T-helper 2 cell (primary cell): Measurements from ENCODE around the gene TNFRSF18.
A peak's percentile ranks its signal among the peaks of the same experiment; 100 is the strongest.

Source experiments
- DNase-seq, 5 experiments: peaks; one replicate each; pipeline versions ENCODE4 v3.0.0 to v3.0.0-alpha.2; 2012 to 2022

TNFRSF18 gene

GRCh38 chr1:1240348-1240732, 33.9 kb upstream of the TNFRSF18 start:
- DNase-seq = no peak

GRCh38 chr1:1239614-1240347, 33.4 kb upstream of the TNFRSF18 start:
- DNase-seq = no peak

GRCh38 chr1:1239227-1239613, 32.8 kb upstream of the TNFRSF18 start:
- DNase-seq = no peak

- DNase-seq = no peak
Measured at GRCh38 chr1:1238702-1239178, 32.3 kb upstream of the TNFRSF18 start.

- no peak for DNase-seq
Measured at GRCh38 chr1:1237874-1238701, 31.7 kb upstream of the TNFRSF18 start.

- DNase-seq = no peak
Measured at GRCh38 chr1:1236945-1237873, 30.8 kb upstream of the TNFRSF18 start.

- DNase-seq = no peak
Measured at GRCh38 chr1:1236176-1236763, 29.9 kb upstream of the TNFRSF18 start.

- no peak for DNase-seq
Measured at GRCh38 chr1:1235016-1235744, 28.8 kb upstream of the TNFRSF18 start.

GRCh38 chr1:1234180-1234808, 27.9 kb upstream of the TNFRSF18 start:
- no peak for DNase-seq

GRCh38 chr1:1233567-1233892, 27.1 kb upstream of the TNFRSF18 start:
- DNase-seq = no peak

- no peak for DNase-seq
Measured at GRCh38 chr1:1232796-1233566, 26.6 kb upstream of the TNFRSF18 start.

- DNase-seq = no peak
Measured at GRCh38 chr1:1232208-1232795, 25.9 kb upstream of the TNFRSF18 start, which contains the start of gene B3GALT6. Gene B3GALT6 (plus strand): TSS chr1:1232237. CDS start chr1:1232279, 42 bp downstream.

- peak; percentile 94 to 99 (median 95) for DNase-seq
Measured at GRCh38 chr1:1231400-1232207, 25.2 kb upstream of the TNFRSF18 start, which contains the start of gene SDF4. Gene SDF4 (minus strand): TSS chr1:1232001. CDS start chr1:1228772, 3,229 bp downstream.

- no peak for DNase-seq
Measured at GRCh38 chr1:1230656-1231399, 24.4 kb upstream of the TNFRSF18 start.

GRCh38 chr1:1229770-1230169, 23.4 kb upstream of the TNFRSF18 start:
- DNase-seq = no peak

- DNase-seq = no peak
Measured at GRCh38 chr1:1228596-1229321, 22.4 kb upstream of the TNFRSF18 start.

GRCh38 chr1:1228187-1228586, 21.8 kb upstream of the TNFRSF18 start:
- no peak for DNase-seq

- no peak for DNase-seq
Measured at GRCh38 chr1:1227386-1227785, 21.0 kb upstream of the TNFRSF18 start.
